HG02870 (cell line): ENCODE measurements around the gene USP6NL.
"Not testable (repeated sequence)": the region's sequence is repeated elsewhere in the genome, so short reads cannot be mapped to it uniquely, and the experiment has no call there.

Experiments used
- ATAC-seq: cut with Tn5 transposase; IDR thresholded peaks from one replicate; pipeline ENCODE4 v1.9.1; 2021; ENCODE audit warnings: mild to moderate bottlenecking, moderate library complexity; ENCODE audit not compliant: unreplicated experiment

The USP6NL gene

GRCh38 chr10:11448545-11449244 lies 162.8 kb downstream of the USP6NL start:
- ATAC-seq, result peak; percentile 83

- ATAC-seq, result peak; percentile 55
Observed at GRCh38 chr10:11448190-11448544, 163.3 kb downstream of the USP6NL start.

DNA sequence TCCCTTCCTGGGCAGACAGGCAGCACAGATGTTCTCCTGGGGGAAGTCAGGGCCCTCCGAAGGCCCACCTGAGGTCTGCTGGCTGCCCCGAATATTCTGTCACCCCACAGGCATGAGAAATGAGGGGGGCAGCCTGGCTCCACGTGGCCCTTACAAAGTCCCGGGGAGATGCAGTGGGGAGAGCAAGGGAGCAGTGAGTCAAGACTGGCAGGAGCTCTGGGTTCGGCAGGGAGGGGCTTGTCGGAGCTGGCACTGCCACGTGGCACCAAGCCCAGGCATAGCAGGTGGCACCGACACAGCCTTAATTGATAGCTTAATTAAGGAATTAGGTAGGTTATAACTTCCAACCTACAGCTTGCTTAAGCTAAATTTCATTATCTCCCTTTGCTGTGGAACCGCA lies 163.9 kb downstream of the USP6NL start:
- ATAC-seq, result no peak

- no peak for ATAC-seq
Observed at GRCh38 chr10:11446864-11447263, 164.6 kb downstream of the USP6NL start.

GRCh38 chr10:11446133-11446532 lies 165.3 kb downstream of the USP6NL start:
- ATAC-seq, result no peak

DNA sequence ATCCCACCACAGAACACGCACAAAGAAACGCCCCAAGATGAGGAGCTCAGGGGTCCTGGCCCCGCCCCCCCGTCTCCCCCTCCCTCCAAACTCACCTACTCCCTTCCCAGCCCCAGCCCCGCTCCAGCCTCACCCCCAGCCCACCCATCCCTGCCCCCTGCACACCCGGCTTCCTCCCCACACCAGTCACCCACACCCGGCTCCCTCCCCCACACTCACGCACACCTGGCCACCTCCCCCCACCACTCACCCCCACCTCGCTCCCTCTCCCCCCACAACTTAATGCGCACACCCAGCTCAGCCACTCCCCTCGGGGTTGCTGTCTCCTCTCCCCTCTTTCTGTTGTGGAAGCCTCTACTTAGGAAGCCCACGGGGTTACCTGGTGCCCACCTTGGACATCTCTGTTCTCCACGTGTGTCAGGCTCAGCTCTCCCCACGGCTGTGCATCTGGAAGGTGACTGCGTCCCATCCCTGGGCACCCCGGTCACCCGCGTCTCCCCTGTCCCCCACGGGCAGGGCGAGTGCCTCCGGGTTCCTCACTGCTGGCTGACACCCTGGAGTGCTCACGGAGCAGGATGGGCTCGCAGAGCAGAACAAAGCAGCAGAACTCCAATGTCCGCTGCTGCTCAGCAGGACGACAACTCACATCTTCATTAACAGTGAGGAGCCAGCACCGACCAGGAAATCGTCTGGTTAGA lies 166.8 kb downstream of the USP6NL start:
- no peak for ATAC-seq

DNA sequence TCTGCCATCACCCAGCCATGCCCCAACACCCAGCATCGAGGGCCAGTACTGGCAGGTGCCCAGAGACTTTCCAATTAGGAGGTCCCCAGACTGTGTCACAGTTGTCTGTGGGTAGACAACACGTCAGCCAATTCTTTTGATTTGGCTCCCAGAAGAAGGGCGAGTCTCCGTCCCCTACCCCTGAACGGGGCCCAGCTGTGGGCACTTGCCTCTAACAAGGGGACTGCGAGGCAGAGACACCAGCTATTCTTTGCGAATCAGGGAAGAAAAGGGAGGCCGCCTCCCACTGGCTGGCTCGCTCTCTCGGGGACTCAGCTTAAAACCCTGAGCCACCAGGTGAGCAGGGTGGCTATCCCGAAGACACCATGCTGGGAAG lies 167.3 kb downstream of the USP6NL start:
- no peak for ATAC-seq

DNA sequence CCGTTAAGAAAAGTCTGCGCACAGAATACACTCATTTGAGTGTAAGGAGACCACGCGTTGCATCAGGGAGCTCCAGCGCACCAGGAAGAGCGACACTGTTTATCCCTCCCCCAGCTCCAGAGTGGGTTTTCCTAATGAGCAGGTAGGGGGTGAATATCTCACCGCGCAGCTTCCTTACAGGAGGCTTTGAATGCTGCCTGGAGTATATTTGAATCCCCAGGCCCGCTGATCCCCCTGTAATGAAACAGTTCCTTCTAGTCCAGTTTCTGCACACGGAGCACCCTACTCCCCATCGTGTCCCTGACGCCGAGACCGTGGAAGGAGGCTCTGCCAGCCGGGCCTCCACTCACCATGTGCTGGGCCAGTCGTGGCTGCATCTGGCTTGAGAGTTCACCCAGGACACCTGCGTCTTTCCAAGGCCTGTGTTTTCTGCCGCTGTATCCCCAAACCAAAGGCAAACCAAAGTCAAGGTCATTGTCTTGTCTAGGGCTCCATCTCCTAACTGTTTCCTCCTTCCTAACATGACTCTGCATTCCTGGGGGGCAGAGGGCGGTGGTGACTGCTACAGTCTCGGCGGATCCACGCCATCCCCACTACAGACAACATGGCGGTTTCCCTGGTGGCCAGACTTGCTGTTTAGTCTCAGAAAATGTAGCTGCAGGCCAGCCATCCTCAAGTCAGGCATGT lies 167.8 kb downstream of the USP6NL start:
- ATAC-seq, result no peak

DNA sequence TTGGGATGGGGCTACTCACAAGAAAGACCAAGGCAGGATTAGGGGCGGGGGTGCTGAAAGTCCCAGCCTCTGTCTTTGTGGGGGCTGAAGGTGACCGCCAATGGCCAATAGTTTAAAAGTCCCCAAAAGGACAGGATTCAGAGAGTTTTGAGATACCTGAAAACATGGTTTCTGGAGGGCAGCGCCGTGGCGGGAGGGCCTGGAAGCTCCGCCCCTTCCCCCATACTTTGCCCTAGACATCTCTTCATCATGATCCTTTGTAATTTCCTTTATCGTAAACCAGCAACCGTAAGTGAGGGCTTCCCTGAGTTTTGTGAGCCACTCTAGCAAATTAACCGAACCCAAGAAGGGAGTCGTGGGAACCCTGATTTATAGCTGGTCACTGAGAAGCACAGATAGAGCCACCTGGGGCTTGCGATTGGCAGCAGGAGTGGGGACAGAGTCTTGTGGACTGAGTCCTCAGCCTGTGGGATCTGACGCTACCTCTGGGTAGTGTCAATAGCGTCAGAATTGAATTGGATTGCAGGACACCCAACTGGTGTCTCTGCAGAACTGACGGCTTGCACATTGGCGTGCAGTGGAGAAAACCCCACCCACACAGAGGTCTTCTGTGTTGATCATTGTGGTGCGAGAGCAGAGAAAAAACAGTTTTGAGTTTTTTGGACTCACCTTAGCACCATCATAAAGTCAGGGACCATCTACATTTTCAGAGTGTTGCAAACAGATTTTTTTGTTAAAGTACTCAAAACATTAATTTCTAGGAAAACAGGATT lies 169.3 kb downstream of the USP6NL start:
- ATAC-seq, result no peak

DNA sequence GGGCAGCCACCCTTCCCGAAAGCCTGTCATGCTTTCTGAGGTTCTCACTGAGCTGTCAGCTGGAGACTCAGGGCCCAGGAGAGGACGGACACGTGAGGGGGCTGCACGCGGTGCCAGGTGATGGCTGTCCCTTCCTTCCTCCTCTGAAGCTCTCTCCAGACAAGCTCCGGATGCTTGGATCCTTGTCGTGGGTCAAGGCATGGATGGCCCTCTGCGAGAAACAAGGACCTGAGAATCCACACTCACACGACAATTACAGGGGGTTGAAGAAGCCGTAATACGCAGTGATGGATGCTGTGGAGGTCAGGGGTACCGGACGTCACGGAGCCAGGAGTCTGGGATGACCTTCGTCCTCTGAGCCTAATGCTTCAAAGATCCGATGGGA lies 170.3 kb downstream of the USP6NL start:
- ATAC-seq, result no peak

DNA sequence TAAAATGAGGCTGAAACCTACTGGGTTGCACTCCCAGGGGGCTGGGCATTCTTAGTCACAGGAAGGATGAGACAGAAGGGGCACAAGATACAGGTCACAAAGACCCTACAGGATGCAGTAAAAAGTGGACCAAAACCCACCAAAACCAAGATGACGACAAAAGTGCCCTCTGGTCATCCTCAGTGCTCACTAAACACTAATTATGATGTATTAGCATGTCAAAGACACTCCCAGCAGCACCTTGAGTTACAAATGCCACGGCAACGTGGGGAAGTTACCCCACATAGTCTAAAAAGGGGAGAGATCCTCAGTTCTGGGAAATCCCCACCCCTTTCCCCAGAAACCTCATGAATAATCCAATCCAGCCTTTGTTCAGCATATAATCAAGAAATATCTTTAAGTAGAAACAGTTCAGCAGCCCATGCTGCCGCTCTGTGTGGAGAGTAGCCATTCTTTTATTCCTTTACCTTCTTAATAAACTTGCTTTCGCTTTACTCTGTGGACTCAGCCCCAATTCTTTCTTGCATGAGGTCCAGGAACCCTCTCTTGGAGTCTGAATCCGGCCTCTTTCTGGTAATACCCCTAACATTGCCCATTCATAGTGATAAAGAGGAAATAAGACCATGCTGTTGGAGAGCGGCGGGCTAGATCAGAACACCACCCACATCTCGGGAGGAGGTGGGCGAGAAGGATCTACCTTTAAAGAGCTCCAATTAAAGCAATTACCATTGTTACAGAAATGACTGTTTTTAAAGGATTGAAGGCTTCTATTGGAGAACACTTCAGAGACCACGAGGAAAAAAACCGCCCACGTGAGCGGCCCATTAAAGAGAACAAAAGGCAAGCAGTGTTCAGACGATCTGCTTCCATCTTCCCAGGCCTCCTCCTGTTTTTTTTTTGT lies 170.9 kb downstream of the USP6NL start:
- ATAC-seq, result no peak

GRCh38 chr10:11439523-11440053 lies 171.9 kb downstream of the USP6NL start:
- ATAC-seq, result no peak

DNA sequence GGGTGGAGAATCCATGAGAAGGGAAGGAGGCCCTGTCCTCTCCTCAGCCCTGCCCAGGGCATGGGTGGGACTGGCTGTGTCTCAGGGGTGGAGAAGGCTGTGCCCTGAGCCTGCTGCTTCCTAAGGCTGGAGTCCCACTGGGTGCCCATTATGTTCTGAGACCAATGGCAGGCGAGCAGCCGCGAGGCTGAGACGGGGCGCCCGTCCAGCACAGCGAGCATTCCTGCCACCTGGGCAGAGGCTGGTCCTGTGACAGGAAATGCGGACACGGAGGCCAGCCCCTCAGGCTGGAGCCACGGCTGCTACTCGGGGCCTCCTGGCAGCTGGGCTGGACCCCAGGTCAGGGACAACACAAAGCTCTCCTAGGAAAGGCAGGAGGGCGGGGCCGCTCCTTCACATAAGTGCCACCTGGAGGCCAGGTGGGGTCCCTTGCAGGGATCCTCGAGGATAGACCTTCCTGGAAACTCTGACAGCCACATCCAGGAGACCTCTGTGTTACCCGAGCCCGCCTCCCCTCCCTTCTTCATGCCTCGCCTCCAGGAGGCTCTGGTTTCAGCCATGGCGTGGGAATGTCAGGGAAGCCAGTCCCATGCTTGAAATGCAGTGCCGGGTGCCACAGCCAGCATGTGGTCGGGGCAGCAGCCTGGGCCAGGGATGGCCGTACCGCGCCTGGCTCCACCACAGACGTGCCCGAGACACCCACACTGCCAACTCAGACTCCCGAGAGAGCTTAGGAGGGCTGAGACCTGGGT lies 173.9 kb downstream of the USP6NL start:
- no peak for ATAC-seq

DNA sequence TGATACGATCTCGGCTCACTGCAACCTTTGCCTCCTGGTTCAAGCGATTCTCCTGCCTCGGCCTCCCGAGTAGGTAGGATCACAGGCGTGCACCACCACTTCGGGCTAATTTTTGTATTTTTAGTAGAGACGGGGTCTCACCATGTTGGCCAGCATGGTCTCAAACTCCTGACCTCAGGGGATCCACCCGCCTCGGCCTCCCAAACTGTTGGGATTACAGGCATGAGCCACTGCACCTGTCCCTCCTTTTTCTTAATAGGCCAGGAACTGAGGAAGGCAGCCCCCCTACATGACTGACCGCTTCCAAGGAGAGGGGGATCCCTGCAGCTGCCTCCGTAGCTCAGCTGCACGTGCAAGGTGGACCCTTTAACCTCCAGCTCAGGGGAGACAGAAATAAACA lies 175.0 kb downstream of the USP6NL start:
- not testable (repeated sequence) for ATAC-seq

GRCh38 chr10:11435581-11435981 lies 175.9 kb downstream of the USP6NL start:
- no peak for ATAC-seq

DNA sequence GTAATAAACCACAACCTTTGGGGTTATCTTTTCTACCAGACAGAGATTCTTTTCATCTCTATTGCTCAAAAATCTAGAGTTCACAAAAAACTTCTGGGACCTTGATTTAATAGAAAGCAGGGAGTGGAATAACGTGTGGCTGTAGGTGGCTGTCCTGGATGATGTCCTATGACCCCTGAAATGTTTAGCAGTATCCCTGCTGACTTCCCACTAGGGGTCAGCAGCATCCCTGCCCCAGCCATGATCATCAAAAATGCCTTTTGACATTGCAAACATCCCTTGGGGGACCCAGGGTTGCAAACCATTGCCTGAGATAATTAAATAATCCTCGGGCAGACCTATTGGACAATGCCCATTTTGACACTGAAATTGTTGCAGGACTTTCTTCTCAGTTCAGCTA lies 177.1 kb downstream of the USP6NL start:
- ATAC-seq, result no peak

DNA sequence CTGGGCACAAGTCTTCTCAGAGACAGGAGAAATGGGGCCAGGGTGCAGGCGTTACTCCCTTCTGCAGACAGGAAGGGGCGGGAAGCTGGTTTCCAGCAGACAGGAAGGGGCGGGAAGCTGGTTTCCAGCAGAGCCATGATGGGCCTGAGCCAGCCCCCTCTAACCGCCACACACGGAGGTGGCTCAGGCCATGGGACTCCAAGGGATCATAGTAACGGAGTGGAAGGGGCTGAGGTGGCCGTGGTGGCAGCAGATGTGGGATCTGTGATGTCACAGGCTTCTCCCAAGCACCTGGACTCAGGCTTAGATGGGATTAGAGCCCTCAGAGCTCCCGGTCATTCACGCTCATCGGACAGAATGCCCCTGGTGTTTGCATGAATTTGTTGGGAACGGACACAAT lies 177.8 kb downstream of the USP6NL start:
- ATAC-seq, result no peak

DNA sequence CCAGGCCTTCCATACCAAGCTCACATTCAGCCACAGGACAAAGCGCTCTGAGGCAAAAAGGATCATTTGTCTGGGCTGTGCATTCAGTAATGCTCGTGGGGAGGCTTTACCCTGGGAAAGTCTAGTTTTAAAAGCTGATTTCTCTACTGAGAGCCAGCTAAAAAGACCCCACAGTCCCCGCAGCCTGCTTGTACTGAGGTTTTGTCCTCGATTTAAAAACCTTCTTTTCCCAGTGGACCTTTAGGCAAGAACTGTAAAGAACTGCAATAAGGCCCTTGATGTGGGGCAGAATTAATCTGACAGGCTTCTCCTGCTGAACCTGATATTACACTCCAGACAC lies 180.3 kb downstream of the USP6NL start:
- no peak for ATAC-seq

DNA sequence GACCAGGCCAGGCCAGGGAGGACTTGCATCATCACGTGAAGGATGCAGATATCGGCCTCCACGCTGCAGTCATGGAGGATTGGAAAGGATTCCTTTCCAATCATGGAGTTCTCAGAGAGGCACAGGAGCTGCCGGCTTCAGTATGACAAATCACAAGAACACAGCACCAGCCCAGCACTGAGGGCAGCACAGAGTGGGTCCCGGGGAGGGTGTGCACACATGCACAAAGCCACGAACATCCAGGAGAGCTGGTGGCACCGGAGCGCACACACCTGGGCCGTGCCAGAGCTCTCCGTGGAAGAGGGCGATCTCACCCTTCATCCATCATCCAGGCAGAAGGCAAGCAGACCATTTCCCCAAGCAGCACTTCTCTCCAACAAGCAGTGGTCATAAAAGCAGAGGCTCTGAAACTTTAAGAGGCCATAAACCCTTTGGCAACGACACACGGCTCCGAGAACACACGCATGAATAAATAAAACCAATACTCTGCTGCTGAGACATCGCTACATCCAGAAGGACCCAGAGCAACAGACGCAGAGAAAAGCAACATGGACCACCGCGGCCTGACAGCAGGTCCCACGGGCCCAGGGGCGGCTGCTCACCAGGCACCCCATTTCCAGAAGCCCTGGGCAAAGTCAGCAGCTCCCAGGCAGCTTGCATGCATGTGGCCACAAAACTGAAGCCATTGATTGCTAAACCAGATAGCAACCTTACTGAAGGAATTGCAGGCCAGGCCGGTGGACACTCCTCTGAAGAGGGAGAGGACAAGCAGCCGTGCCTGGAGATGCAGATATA lies 180.8 kb downstream of the USP6NL start:
- no peak for ATAC-seq
